K562 (cell line): ENCODE results near the gene GNS. TPM values are rescaled to one million over a fixed set of nuclear protein-coding genes. Genes with fewer than 3 reads are reported as not detected.

Experiments used
- ARNT ChIP-seq, 2 experiments: fragments of 450-650 bp; IDR thresholded peaks; 2 replicates each; pipeline ENCODE4 v1.6.1; 2016; ENCODE audit warnings: mild to moderate bottlenecking in 1 of 2
- EHMT2 ChIP-seq: fragments of 450-650 bp; IDR thresholded peaks from 2 replicates; pipeline ENCODE4 v1.6.1; 2018; ENCODE audit warnings: antibody characterized with exemption
- EWSR1 ChIP-seq: fragments of 450-650 bp; IDR thresholded peaks from 2 replicates; pipeline ENCODE4 v1.6.1; 2018; ENCODE audit warnings: borderline replicate concordance, mild to moderate bottlenecking, low read depth, moderate library complexity; ENCODE audit not compliant: partially characterized antibody
- FOS ChIP-seq: IDR thresholded peaks from 3 replicates; pipeline ENCODE4 v1.6.1; 2011; ENCODE audit not compliant: insufficient read length; ENCODE audit errors: extremely low read depth
- FOSL1 ChIP-seq: fragments of 200-800 bp; sonication (Bioruptor generic); conservative IDR thresholded peaks from 2 replicates; pipeline ENCODE4 v1.6.1; 2016; ENCODE audit warnings: missing genetic modification characterization, missing compliant biosample characterization
- GTF2E2 ChIP-seq: fragments of 200-800 bp; sonication (Bioruptor generic); IDR thresholded peaks from 2 replicates; pipeline ENCODE4 v1.6.1; 2016; ENCODE audit warnings: missing genetic modification characterization, missing compliant biosample characterization
- HMGXB4 ChIP-seq: sonication (generic); formaldehyde crosslinking; IDR thresholded peaks from 2 replicates; pipeline ENCODE4 v1.8.1; 2023; ENCODE audit warnings: mild to moderate bottlenecking, missing genetic modification reagents
- KLF16 ChIP-seq: IDR thresholded peaks from 2 replicates; pipeline ENCODE4 v1.6.1; 2016; ENCODE audit warnings: antibody characterized with exemption
- NBN ChIP-seq: fragments of 450-650 bp; IDR thresholded peaks from 2 replicates; pipeline ENCODE4 v1.6.1; 2016; ENCODE audit warnings: low read depth, mild to moderate bottlenecking
- NONO ChIP-seq, 2 experiments: fragments of 200-400 bp in 1 of 2; fragments of 450-650 bp in 1 of 2; formaldehyde crosslinking in 1 of 2; IDR thresholded peaks; 2 replicates each; pipeline ENCODE4 v1.6.1; 2017; ENCODE audit warnings: low read depth in 2 of 2, mild to moderate bottlenecking in 2 of 2, moderate library complexity in 2 of 2, low read length in 1 of 2
- PHF8 ChIP-seq: fragments of 200-600 bp; sonication (generic); IDR thresholded peaks from 2 replicates; pipeline ENCODE4 v1.6.1; 2012; ENCODE audit warnings: mixed run types, mild to moderate bottlenecking, inconsistent platforms, low read length, moderate library complexity, borderline replicate concordance
- PHTF2 ChIP-seq: fragments of 250-450 bp; sonication (Bioruptor Pico); IDR thresholded peaks from 2 replicates; pipeline ENCODE4 v1.5.0; 2021; ENCODE audit warnings: mild to moderate bottlenecking
- RBFOX2 ChIP-seq: fragments of 200-400 bp; formaldehyde crosslinking; IDR thresholded peaks from 2 replicates; pipeline ENCODE4 v1.6.1; 2017; ENCODE audit warnings: low read depth, mild to moderate bottlenecking, low read length, moderate library complexity
- SMAD2 ChIP-seq: fragments of 150-350 bp; IDR thresholded peaks from 2 replicates; pipeline ENCODE4 v1.6.1; 2014; ENCODE audit warnings: low read depth, mild to moderate bottlenecking, low read length
- SMARCA4 ChIP-seq: fragments of 450-650 bp; IDR thresholded peaks from 2 replicates; pipeline ENCODE4 v1.6.1; 2016
- STAT5B ChIP-seq: fragments of 250-450 bp; sonication (Bioruptor Pico); IDR thresholded peaks from 2 replicates; pipeline ENCODE4 v1.8.0; 2021; ENCODE audit warnings: mild to moderate bottlenecking, inconsistent platforms
- TCFL5 ChIP-seq: fragments of 250-450 bp; sonication (Bioruptor Pico); conservative IDR thresholded peaks from 2 replicates; pipeline ENCODE4 v1.6.1; 2021; ENCODE audit warnings: mild to moderate bottlenecking, moderate library complexity, matching md5 sums
- TEAD4 ChIP-seq, 2 experiments: sonication (generic) in 1 of 2; formaldehyde crosslinking in 1 of 2; IDR thresholded peaks; 2 replicates each; pipeline versions ENCODE4 v1.6.1 to v1.8.0; 2012 to 2022; ENCODE audit warnings: borderline replicate concordance in 1 of 2, inconsistent platforms in 1 of 2, low read length in 1 of 2, mild to moderate bottlenecking in 1 of 2, missing genetic modification reagents in 1 of 2
- TOE1 ChIP-seq, 2 experiments: fragments of 450-650 bp in 1 of 2; sonication (generic) in 1 of 2; formaldehyde crosslinking in 1 of 2; IDR thresholded peaks; 2 replicates each; pipeline versions ENCODE4 v1.7.1 to v1.8.0; 2016 to 2022; ENCODE audit warnings: borderline replicate concordance in 2 of 2, mild to moderate bottlenecking in 2 of 2, antibody characterized with exemption in 1 of 2, inconsistent platforms in 1 of 2, low read depth in 1 of 2, missing genetic modification reagents in 1 of 2, moderate library complexity in 1 of 2
- XRCC3 ChIP-seq: fragments of 450-650 bp; IDR thresholded peaks from 2 replicates; pipeline ENCODE4 v1.6.1; 2017; ENCODE audit warnings: mild to moderate bottlenecking, moderate library complexity
- ZC3H8 ChIP-seq: fragments of 450-650 bp; IDR thresholded peaks from 2 replicates; pipeline ENCODE4 v1.6.1; 2017
- ZNF263 ChIP-seq: sonication (generic); formaldehyde crosslinking; IDR thresholded peaks from 2 replicates; pipeline ENCODE4 v1.8.0; 2022; ENCODE audit warnings: mild to moderate bottlenecking, missing genetic modification reagents, borderline replicate concordance
- ZNF592 ChIP-seq: fragments of 450-650 bp; IDR thresholded peaks from 2 replicates; pipeline ENCODE4 v1.6.1; 2017; ENCODE audit warnings: antibody characterized with exemption, mild to moderate bottlenecking
- ZNF766 ChIP-seq: fragments of 200-800 bp; sonication (Bioruptor generic); conservative IDR thresholded peaks from 2 replicates; pipeline ENCODE4 v1.6.1; 2016; ENCODE audit warnings: missing genetic modification characterization, missing compliant biosample characterization
- ZNF830 ChIP-seq: fragments of 250-450 bp; sonication (Bioruptor Pico); IDR thresholded peaks from 2 replicates; pipeline ENCODE4 v1.5.0; 2021; ENCODE audit warnings: mild to moderate bottlenecking
- polyA plus RNA-seq, 8 experiments: library from polyadenylated mRNA; depleted of rRNA in 4 of 8; stranded (reverse) in 5 of 8; unstranded in 3 of 8; fragments of >200 nt; fragmentation: Nextera tagmentation in 2 of 8; fragmentation: Illumina TruSeq in 1 of 8; extraction: Ambion mirVana in 2 of 8; extraction: Trizol in 1 of 8; gene quantifications; 2 replicates each; pipeline versions ENCODE4 v1.2.1 to v1.2.3, GENCODE V29; 2011 to 2014; ENCODE audit warnings: inconsistent platforms in 1 of 8, missing spikeins in 1 of 8
- total RNA-seq, 7 experiments: library from RNA; depleted of rRNA in 6 of 7; stranded (reverse); fragments of >200 nt in 6 of 7; fragmentation: Illumina TruSeq in 2 of 7; extraction: Trizol in 2 of 7; gene quantifications; 2 replicates each; pipeline versions ENCODE4 v1.2.1 to v1.2.3, GENCODE V29; 2011 to 2021; ENCODE audit warnings: low replicate concordance in 1 of 7

Gene GNS
- total and polyA plus RNA-seq, 9 of the 15 experiments (the other 6 are each of a cell fraction or from before 2014, with no cell fraction given), result 4.6 to 30.3 (median 18.9) TPM

- no peak for TF ChIP-seq SMAD2
- TF ChIP-seq STAT5B (CRISPR knock-in tag), result no peak
- TF ChIP-seq ZC3H8, result no peak
- no peak for TF ChIP-seq HMGXB4 (CRISPR knock-in tag)
- TF ChIP-seq NONO (IDR thresholded peaks at IDR 0.05; ENCODE audit: low read depth in 2 of 2, low read length in 1 of 2), result 0 out of 4 replicates have a peak, but pooled peaks of 1 of the 2 experiments have one; percentile 14
- no peak for TF ChIP-seq RBFOX2
- no peak for TF ChIP-seq TCFL5
- TF ChIP-seq SMARCA4, result peak; percentile 80; the same call in 1 of the 2 replicates
- TF ChIP-seq ZNF766 (CRISPR knock-in tag), result peak; percentile 96
- TF ChIP-seq EHMT2, result peak; percentile 49; the same call in 1 of the 2 replicates
- TF ChIP-seq EWSR1, result no peak
- no peak for TF ChIP-seq PHF8
- TF ChIP-seq ZNF263, result no peak
- TF ChIP-seq ARNT (IDR thresholded peaks at IDR 0.05), result no peak
- TF ChIP-seq FOSL1 (tag), result peak; percentile 82
- no peak for TF ChIP-seq XRCC3
- no peak for TF ChIP-seq ZNF592
- TF ChIP-seq KLF16, result peak; percentile 97
- TF ChIP-seq FOS, result no peak
- no peak for TF ChIP-seq PHTF2 (CRISPR knock-in tag)
- TF ChIP-seq ZNF830, result no peak
- TF ChIP-seq NBN, result no peak
- no peak for TF ChIP-seq GTF2E2
- peak; percentile 99 for TF ChIP-seq TEAD4 (IDR thresholded peaks at IDR 0.05; ENCODE audit: low read length)
- TF ChIP-seq TEAD4 (CRISPR knock-in tag; IDR thresholded peaks at IDR 0.05; ENCODE audit: borderline replicate concordance), result no peak
- 0 out of 2 replicates have a peak, but pooled peaks have one; percentile 30 for TF ChIP-seq TOE1 (IDR thresholded peaks at IDR 0.05; ENCODE audit: borderline replicate concordance)
- TF ChIP-seq TOE1 (CRISPR knock-in tag; IDR thresholded peaks at IDR 0.05; ENCODE audit: borderline replicate concordance, low read depth), result no peak
Measured at GRCh38 chr12:64720884-64721283, 38.3 kb downstream of the GNS start (continued).
